Forelimb muscle (tissue), 1 donor: ENCODE data around the gene ZSWIM6. TPM values are rescaled to one million over a fixed set of nuclear protein-coding genes. Genes with fewer than 3 reads are reported as not detected.

Experiments
- DNase-seq: peaks from one replicate; pipeline ENCODE4 v3.0.0-alpha.2; 2013; ENCODE audit warnings: low read depth
- polyA plus RNA-seq: library from polyadenylated mRNA; unstranded; fragments of 120-200 nt; gene quantifications from one replicate; pipeline ENCODE4 v1.2.1, GENCODE V29; 2013; ENCODE audit not compliant: insufficient read length

ZSWIM6 gene
- polyA plus RNA-seq, 1 donor: 7.8 TPM

- no peak for DNase-seq
Observed at GRCh38 chr5:61307191-61307590, 24.9 kb upstream of the ZSWIM6 start.

GRCh38 chr5:61307611-61308010 lies 24.4 kb upstream of the ZSWIM6 start:
- DNase-seq: no peak

- no peak for DNase-seq
Observed at GRCh38 chr5:61308712-61309111, 23.3 kb upstream of the ZSWIM6 start.

GRCh38 chr5:61309115-61309514 lies 22.9 kb upstream of the ZSWIM6 start:
- no peak for DNase-seq

- DNase-seq: no peak
Observed at GRCh38 chr5:61311056-61311610, 20.9 kb upstream of the ZSWIM6 start.

GRCh38 chr5:61311836-61312808 lies 19.9 kb upstream of the ZSWIM6 start:
- DNase-seq: no peak

DNA sequence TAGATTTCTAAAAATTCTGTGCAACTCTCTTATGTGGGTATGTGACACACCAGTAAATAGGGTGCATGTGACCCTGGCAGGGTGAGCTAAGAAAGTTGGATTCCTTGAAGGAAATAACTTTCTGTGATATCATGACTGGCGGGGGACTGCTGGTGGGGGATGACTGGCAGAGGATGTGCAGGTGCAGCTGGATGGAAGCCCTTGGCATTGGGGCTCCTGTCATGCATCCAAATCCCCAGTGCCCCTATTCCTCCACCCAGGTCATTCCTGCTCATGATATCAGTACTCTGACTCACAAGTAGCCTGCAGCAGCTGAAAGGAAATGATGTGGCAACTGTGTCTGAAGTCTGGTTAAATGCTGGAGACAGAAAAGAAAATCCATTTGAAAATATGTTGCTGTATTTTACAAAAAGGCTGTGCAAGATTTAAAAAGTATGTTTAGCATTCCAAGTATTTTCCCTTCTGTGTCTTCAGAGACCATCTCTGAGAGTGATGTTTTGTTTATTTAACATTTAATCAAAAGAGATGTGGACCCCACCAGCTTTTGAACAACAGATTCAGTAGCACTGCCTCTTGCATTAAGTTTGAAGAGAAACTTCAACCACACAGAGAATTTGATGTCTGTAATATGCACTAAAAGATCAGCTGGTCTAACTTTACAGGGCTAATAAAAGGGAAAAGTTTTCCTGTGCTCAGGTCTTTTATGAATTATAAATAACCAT lies 17.9 kb upstream of the ZSWIM6 start:
- no peak for DNase-seq

DNA sequence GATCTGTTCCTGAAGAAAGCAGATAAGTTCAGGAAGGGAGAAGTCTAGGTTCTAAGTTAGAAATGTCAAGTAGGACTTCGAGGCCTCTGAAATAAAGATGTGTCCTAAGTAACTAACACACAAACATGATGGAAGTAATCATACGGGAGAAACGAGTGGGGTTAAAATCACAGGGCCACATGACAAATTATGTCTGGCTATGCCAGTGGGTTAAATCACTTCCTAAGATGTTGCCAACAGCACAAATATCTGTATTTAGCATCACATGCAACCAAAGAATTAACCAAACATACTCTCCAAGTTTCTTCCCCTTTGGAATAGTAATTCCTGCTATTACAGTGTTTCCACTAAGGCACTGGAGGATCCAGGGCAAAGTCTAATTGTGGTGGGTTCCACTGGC lies 13.7 kb upstream of the ZSWIM6 start:
- no peak for DNase-seq

GRCh38 chr5:61319388-61320146 lies 12.5 kb upstream of the ZSWIM6 start:
- DNase-seq: no peak

DNA sequence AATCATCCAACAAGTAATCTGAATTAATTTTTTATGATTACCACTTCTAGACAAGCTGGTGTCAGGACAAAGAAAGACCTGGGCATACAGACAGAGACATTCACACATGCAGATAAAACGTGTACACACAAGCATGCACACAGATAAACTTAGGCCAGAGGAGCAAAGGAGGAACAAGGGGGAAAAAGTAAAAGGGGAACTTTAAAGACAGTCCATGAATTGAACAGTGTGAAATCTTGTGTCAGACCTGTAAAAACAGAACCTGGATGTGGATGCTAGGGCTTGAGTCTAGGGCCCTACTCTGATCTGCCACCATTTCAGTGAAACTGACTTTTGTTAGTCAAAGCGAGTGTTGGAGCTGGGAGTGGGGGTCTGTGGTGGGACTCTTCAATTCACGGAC lies 11.2 kb upstream of the ZSWIM6 start:
- DNase-seq: no peak

GRCh38 chr5:61321669-61322068 lies 10.4 kb upstream of the ZSWIM6 start:
- no peak for DNase-seq

GRCh38 chr5:61322738-61323725 lies 9.0 kb upstream of the ZSWIM6 start:
- no peak for DNase-seq

- no peak for DNase-seq
Observed at GRCh38 chr5:61327760-61328753, 4.0 kb upstream of the ZSWIM6 start.

DNA sequence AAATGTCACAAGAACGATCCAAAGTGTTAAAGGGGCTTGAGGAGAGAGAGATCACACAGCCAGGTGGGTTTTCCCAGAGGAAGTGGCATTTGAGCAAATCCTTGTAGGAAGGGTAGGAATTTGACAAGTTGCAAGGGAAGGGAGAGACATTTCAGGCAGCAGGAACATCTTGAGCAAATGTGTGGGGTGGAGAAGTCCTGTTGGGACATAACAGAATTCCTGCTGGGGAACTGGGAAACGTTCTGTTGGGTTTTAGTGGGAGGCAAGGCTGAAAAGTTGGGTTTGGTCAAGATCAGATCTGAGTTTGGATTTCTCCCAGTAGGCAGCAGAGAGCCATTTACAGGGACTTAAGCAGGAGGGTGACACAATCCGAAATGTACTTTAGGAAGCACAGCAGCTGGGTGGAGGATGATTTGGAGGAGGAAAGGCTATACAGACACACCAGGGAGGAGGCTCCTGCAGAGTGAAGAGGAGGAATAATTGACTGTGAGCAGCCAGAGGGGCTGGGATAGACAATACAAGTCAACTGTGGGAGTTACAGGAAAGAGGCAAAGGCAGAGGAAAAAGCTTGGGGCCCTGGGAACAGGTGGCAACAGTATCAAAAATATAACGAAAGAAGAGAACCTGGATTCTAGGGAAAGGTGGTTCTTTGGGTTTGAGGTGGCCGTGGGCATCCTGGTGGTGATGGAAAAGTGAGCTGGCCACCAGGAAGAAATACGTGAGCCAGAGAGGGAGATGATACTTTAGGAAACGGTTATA lies 3.1 kb upstream of the ZSWIM6 start:
- DNase-seq: no peak

- DNase-seq: no peak
Observed at GRCh38 chr5:61329550-61330128, 2.4 kb upstream of the ZSWIM6 start.

- no peak for DNase-seq
Observed at GRCh38 chr5:61330341-61330844, 1.7 kb upstream of the ZSWIM6 start.

DNA sequence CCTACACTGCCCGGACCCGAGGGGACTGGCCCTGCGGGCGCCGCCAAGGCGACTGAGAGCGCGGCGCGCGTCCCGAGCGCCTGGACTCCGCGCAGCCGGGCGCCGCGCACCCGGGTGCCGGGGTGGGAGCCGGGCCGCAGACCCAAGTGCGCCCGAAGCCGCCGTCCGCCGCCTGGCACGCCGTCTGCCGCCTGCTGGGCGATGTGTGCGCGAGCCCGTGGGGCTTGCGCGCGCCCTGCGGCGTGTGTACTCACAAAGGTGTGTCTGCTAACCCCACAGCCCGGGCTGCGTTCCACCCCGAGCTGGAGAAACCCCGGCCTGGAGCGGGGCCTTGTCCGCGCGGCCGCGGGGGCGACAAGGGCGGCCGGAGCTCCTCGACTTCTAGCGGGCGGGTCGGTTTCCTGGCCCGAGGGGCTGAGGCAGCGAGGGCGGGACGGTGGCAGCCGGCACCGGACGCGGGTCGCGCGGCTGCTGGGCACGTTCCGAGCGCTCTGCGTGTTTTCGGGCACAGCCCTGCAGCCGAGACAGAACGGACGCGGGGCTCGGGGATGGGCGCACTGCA lies 1.1 kb upstream of the ZSWIM6 start:
- no peak for DNase-seq

- no peak for DNase-seq
Observed at GRCh38 chr5:61332358-61332749, 296 bp downstream of the ZSWIM6 start.
